ENCODE data around the gene ATG7.

GRCh38 chr3:11282250-11283138 lies 10.3 kb downstream of the ATG7 start:
- TF ChIP-seq, protein P1, sequence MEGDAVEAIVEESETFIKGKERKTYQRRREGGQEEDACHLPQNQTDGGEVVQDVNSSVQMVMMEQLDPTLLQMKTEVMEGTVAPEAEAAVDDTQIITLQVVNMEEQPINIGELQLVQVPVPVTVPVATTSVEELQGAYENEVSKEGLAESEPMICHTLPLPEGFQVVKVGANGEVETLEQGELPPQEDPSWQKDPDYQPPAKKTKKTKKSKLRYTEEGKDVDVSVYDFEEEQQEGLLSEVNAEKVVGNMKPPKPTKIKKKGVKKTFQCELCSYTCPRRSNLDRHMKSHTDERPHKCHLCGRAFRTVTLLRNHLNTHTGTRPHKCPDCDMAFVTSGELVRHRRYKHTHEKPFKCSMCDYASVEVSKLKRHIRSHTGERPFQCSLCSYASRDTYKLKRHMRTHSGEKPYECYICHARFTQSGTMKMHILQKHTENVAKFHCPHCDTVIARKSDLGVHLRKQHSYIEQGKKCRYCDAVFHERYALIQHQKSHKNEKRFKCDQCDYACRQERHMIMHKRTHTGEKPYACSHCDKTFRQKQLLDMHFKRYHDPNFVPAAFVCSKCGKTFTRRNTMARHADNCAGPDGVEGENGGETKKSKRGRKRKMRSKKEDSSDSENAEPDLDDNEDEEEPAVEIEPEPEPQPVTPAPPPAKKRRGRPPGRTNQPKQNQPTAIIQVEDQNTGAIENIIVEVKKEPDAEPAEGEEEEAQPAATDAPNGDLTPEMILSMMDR (IDR thresholded peaks at IDR 0.05) = no peak
- TF ChIP-seq POLR2A (IDR thresholded peaks at IDR 0.05) = no peak

Measured in heart left ventricle (tissue), 13 donors.